Skeletal muscle tissue (tissue), 5 donors: ENCODE results near the gene ETF1. TPM values are rescaled to one million over a fixed set of nuclear protein-coding genes. Genes with fewer than 3 reads are reported as not detected.

Experiments used
- H3K27ac ChIP-seq: one replicate; pipeline ENCODE4 v1.7.0; 2013; ENCODE audit warnings: mild to moderate bottlenecking, low read depth, low read length, inconsistent platforms
- H3K27me3 ChIP-seq, 3 donors: one replicate each; pipeline ENCODE4 v1.7.0; 2013; ENCODE audit warnings: low read length in 3 of 3; ENCODE audit not compliant: control insufficient read depth in 3 of 3, insufficient read depth in 3 of 3
- H3K36me3 ChIP-seq, 3 donors: one replicate each; pipeline ENCODE4 v1.7.0; 2013; ENCODE audit warnings: low read length in 3 of 3; ENCODE audit not compliant: control insufficient read depth in 3 of 3, insufficient read depth in 3 of 3
- H3K4me1 ChIP-seq, 3 donors: one replicate each; pipeline ENCODE4 v1.7.0; 2013; ENCODE audit warnings: low read length in 3 of 3, mild to moderate bottlenecking in 3 of 3; ENCODE audit not compliant: control insufficient read depth in 3 of 3, insufficient read depth in 3 of 3
- H3K4me3 ChIP-seq, 3 donors: one replicate each; pipeline ENCODE4 v1.7.0; 2013; ENCODE audit warnings: low read length in 3 of 3
- H3K9ac ChIP-seq, 3 donors: one replicate each; pipeline ENCODE4 v1.7.0; 2013; ENCODE audit warnings: low read length in 3 of 3, mild to moderate bottlenecking in 3 of 3, moderate library complexity in 2 of 3, low read depth in 1 of 3
- H3K9me3 ChIP-seq, 3 donors: one replicate each; pipeline ENCODE4 v1.7.0; 2013; ENCODE audit warnings: low read length in 3 of 3; ENCODE audit not compliant: control insufficient read depth in 3 of 3
- small RNA-seq: library from RNA; depleted of rRNA; stranded (forward); fragments of <200 nt; gene quantifications from one replicate; pipeline ENCODE3, GENCODE V24; 2014
- total RNA-seq: library from RNA; depleted of rRNA; stranded (reverse); fragments of >200 nt; gene quantifications from one replicate; pipeline ENCODE4 v1.2.3, GENCODE V29; 2014
- donor health status: Osteomylitis.

ETF1 gene
- total RNA-seq, 1 donor from 2014 or later, result 45.4 TPM

DNA sequence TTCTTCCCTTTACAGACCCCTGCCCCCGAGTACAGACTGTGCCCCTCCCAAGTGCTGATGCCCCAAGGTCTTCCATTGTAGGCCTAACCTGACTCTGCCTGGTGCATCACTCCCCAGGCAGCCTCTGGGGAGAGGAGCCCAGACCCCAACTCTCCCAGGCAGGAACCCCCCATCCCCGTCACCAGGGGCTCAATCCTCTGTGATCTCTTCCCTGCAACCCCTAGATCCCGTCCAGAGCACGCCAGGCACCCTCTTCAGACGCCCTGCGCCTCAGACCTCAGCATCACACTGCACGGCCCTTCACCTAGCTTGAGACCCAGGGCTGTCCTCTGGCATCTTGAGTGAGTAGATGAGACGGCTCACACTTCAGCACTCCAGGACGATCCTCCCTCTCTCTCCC is 84.2 kb downstream of the ETF1 start:
- Histone ChIP-seq H3K27ac (no peak overlapping the region), H3K4me3 (no peak overlapping the region), H3K4me1 (peaks cover 18 to 25% (median 24%) of the 10 kb centered on the region in 3 donors)

GRCh38 chr5:138458384-138458783 is 84.7 kb downstream of the ETF1 start:
- H3K4me1 ChIP-seq, result peaks cover 17 to 21% (median 20%) of the 10 kb centered on the region in 3 donors
- no peak overlapping the region for H3K27ac ChIP-seq
- peaks cover 0 to 3% (median 0%) of the 10 kb centered on the region in 3 donors for H3K27me3 ChIP-seq
- H3K4me3 ChIP-seq, result peak overlapping the region in 1 of 3 donors; percentile 6
- peak overlapping the region in 1 of 3 donors; percentile 8 for H3K9ac ChIP-seq
- no peaks in the 10 kb centered on the region for H3K9me3 ChIP-seq
- H3K36me3 ChIP-seq, result no peaks in the 10 kb centered on the region

More for the DNA sequence above, 84.2 kb downstream of the ETF1 start:
- peak overlapping the region in 1 of 3 donors; percentile 8 for H3K9ac ChIP-seq
- H3K36me3 ChIP-seq, result no peaks in the 10 kb centered on the region
- no peaks in the 10 kb centered on the region for H3K9me3 ChIP-seq
- peaks cover 0 to 3% (median 0%) of the 10 kb centered on the region in 3 donors for H3K27me3 ChIP-seq

DNA sequence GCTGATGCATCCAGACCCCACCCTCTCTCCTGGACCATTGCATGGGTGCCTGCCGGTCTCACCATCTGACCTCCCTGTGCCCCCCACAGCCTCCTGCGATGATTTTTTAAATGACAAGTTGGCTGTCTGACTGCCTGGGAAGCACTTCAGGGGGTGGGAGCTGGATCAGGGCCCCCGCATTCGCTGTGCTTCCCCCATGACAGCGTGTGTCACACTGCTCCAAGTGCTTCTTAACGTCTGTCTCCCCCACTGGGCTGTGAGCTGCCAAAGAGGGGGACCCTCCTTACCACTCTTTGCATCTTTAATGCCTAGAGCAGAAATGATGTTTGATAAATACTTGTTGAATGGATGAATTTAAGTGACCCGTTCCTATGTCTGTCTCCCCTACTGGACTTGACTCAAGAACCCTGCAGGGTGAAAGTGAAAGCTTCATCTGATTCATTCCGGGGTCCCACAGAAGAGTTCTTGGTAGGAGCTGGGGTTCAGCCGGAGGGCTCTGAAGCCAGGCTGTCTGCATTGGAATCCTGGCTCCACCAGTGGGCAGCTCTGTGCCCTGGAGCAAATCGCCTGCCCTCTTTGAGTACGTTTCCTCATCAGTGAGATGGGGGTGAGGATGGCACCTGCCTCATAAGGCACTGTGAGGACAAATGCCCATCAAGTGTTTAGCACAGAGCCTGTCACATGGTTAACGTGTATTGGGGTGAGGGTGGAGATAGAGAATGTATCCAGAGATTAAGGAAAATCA is 85.3 kb downstream of the ETF1 start:
- H3K4me3 ChIP-seq, result no peak overlapping the region

More for the DNA sequence above, 85.3 kb downstream of the ETF1 start:
- Histone ChIP-seq H3K27me3 (peaks cover 0 to 3% (median 0%) of the 10 kb centered on the region in 3 donors), H3K36me3 (no peaks in the 10 kb centered on the region), H3K27ac (no peak overlapping the region), H3K9me3 (no peaks in the 10 kb centered on the region), H3K4me1 (peaks cover 15 to 19% (median 18%) of the 10 kb centered on the region in 3 donors), H3K9ac (peak overlapping the region in 1 of 3 donors; percentile 3)

Small RNAs within 50 kb of the gene (small RNA-seq; reads per million reads assigned to genes)
- 14.2 reads per million, percentile 93 among the genes with 10 or more reads in this experiment for gene RF00154
- gene SNORD63, result 254 reads per million, percentile 97 among the genes with 10 or more reads in this experiment

Other genes with a start within 250 kb of the ETF1 start
- 3.7 TPM for gene CDC25C, start 211.4 kb downstream of the ETF1 start, total RNA-seq
- 17.2 TPM for gene FAM53C, start 205.0 kb downstream of the ETF1 start, total RNA-seq
- 75.2 TPM for gene KDM3B, start 190.6 kb downstream of the ETF1 start, total RNA-seq
- gene REEP2, start 104.2 kb downstream of the ETF1 start, total RNA-seq, result 7.3 TPM
- 21.4 TPM for gene EGR1, start 77.8 kb downstream of the ETF1 start, total RNA-seq
- 145 TPM for gene HSPA9, start 32.2 kb upstream of the ETF1 start, total RNA-seq
- gene CTNNA1, start 210.2 kb upstream of the ETF1 start, total RNA-seq, result 375 TPM